NCI-H524 treated with DMSO at 0.1 percent for 48 hours (cell line): ENCODE results near the gene PHLPP1.
"Not testable (repeated sequence)": the region's sequence is repeated elsewhere in the genome, so short reads cannot be mapped to it uniquely, and the experiment has no call there.

Experiments used
- DNase-seq: peaks from one replicate; lab custom pipeline; 2025; lab: John Stamatoyannopoulos, UW

The PHLPP1 gene

GRCh38 chr18:62883937-62884735 lies 168.8 kb downstream of the PHLPP1 start:
- DNase-seq = no peak

GRCh38 chr18:62885804-62886203 lies 170.5 kb downstream of the PHLPP1 start:
- no peak for DNase-seq

GRCh38 chr18:62894681-62895390 lies 179.5 kb downstream of the PHLPP1 start:
- no peak for DNase-seq

GRCh38 chr18:62897153-62897552 lies 181.8 kb downstream of the PHLPP1 start:
- DNase-seq = no peak

- no peak for DNase-seq
Observed at GRCh38 chr18:62898359-62898758, 183.0 kb downstream of the PHLPP1 start.

GRCh38 chr18:62899534-62899933 lies 184.2 kb downstream of the PHLPP1 start:
- no peak for DNase-seq

GRCh38 chr18:62900132-62900883 lies 185.0 kb downstream of the PHLPP1 start:
- no peak for DNase-seq

- no peak for DNase-seq
Observed at GRCh38 chr18:62902776-62903175, 187.4 kb downstream of the PHLPP1 start.

- no peak for DNase-seq
Observed at GRCh38 chr18:62904396-62905285, 189.3 kb downstream of the PHLPP1 start.

- no peak for DNase-seq
Observed at GRCh38 chr18:62912885-62913284, 197.5 kb downstream of the PHLPP1 start.

GRCh38 chr18:62913824-62914223 lies 198.5 kb downstream of the PHLPP1 start:
- not testable (repeated sequence) for DNase-seq

GRCh38 chr18:62914871-62915392 lies 199.6 kb downstream of the PHLPP1 start:
- DNase-seq = no peak

- no peak for DNase-seq
Observed at GRCh38 chr18:62918361-62918760, 203.0 kb downstream of the PHLPP1 start.

- DNase-seq = no peak
Observed at GRCh38 chr18:62919109-62919838, 203.9 kb downstream of the PHLPP1 start.

- DNase-seq = no peak
Observed at GRCh38 chr18:62925031-62925688, 209.8 kb downstream of the PHLPP1 start.

GRCh38 chr18:62928326-62928725 lies 213.0 kb downstream of the PHLPP1 start:
- no peak for DNase-seq

- DNase-seq = no peak
Observed at GRCh38 chr18:62933261-62933887, 218.0 kb downstream of the PHLPP1 start.

GRCh38 chr18:62935994-62936393 lies 220.7 kb downstream of the PHLPP1 start:
- DNase-seq = no peak

GRCh38 chr18:62937065-62937464 lies 221.7 kb downstream of the PHLPP1 start:
- DNase-seq = no peak

GRCh38 chr18:62938006-62938405 lies 222.7 kb downstream of the PHLPP1 start:
- no peak for DNase-seq
